CD8-positive, alpha-beta memory T cell (primary cell): Measurements from ENCODE around the gene IMPDH1. TPM values are rescaled to one million over a fixed set of nuclear protein-coding genes. Genes with fewer than 3 reads are reported as not detected.
A peak's percentile ranks its signal among the peaks of the same experiment; 100 is the strongest.

ENCODE experiments used
- CTCF ChIA-PET: fragments of 350-600 bp; sonication (Branson Sonifier 250); formaldehyde crosslinking; loops from one replicate; lab custom pipeline; 2021; ENCODE audit warnings: antibody characterized with exemption; lab: Charles Lee
- POLR2A ChIA-PET: fragments of 350-600 bp; sonication (Branson Sonifier 250); formaldehyde crosslinking; loops from one replicate; lab custom pipeline; 2021; ENCODE audit warnings: antibody characterized with exemption; lab: Charles Lee
- DNase-seq, 5 donors: peaks; one replicate each; pipeline versions ENCODE4 v3.0.0 to v3.0.0-alpha.2; 2020 to 2022; ENCODE audit warnings: mixed read lengths in 1 of 5
- H3K27ac ChIP-seq: one replicate; pipeline ENCODE4 v1.7.0; 2013; ENCODE audit warnings: low read depth, mild to moderate bottlenecking, low read length, moderate library complexity
- H3K27me3 ChIP-seq: 2 replicates; pipeline ENCODE4 v1.7.0; 2013; ENCODE audit warnings: low read length, mild to moderate bottlenecking; ENCODE audit not compliant: insufficient read depth, poor library complexity, severe bottlenecking
- H3K36me3 ChIP-seq: 2 replicates; pipeline ENCODE4 v1.7.0; 2013; ENCODE audit warnings: mild to moderate bottlenecking, low read length, moderate library complexity; ENCODE audit not compliant: insufficient read depth
- H3K4me1 ChIP-seq: 2 replicates; pipeline ENCODE4 v1.7.0; 2013; ENCODE audit warnings: mild to moderate bottlenecking, low read length, moderate library complexity; ENCODE audit not compliant: insufficient read depth
- H3K4me3 ChIP-seq: 2 replicates; pipeline ENCODE4 v1.7.0; 2013; ENCODE audit warnings: mild to moderate bottlenecking, low read length
- H3K9me3 ChIP-seq: 2 replicates; pipeline ENCODE4 v1.7.0; 2013; ENCODE audit warnings: mild to moderate bottlenecking, low read length
- H3K27ac Mint-ChIP-seq, 8 donors: one replicate each; pipeline ENCODE4 v1.8.0; 2020 to 2021; ENCODE audit warnings: mixed read lengths in 8 of 8, mild to moderate bottlenecking in 6 of 8, inconsistent platforms in 3 of 8, moderate library complexity in 3 of 8
- H3K27me3 Mint-ChIP-seq, 2 donors: one replicate each; pipeline ENCODE4 v1.8.0; 2020 to 2021; ENCODE audit warnings: mixed read lengths in 2 of 2, mild to moderate bottlenecking in 1 of 2, moderate library complexity in 1 of 2
- H3K36me3 Mint-ChIP-seq, 3 donors: one replicate each; pipeline ENCODE4 v1.8.0; 2020 to 2021; ENCODE audit warnings: mixed read lengths in 3 of 3, inconsistent platforms in 1 of 3, mild to moderate bottlenecking in 1 of 3
- H3K4me1 Mint-ChIP-seq, 3 donors: one replicate each; pipeline ENCODE4 v1.8.0; 2020 to 2021; ENCODE audit warnings: mixed read lengths in 3 of 3, inconsistent platforms in 1 of 3, mild to moderate bottlenecking in 1 of 3
- H3K4me3 Mint-ChIP-seq, 7 donors: one replicate each; pipeline ENCODE4 v1.8.0; 2020 to 2021; ENCODE audit warnings: mixed read lengths in 7 of 7, mild to moderate bottlenecking in 6 of 7, moderate library complexity in 4 of 7, inconsistent platforms in 2 of 7
- H3K9me3 Mint-ChIP-seq, 5 donors: one replicate each; pipeline ENCODE4 v1.8.0; 2020 to 2022; ENCODE audit warnings: mixed read lengths in 5 of 5, mild to moderate bottlenecking in 3 of 5, moderate library complexity in 2 of 5, inconsistent platforms in 1 of 5
- polyA plus RNA-seq: library from polyadenylated mRNA; unstranded; fragments of 300-500 nt; fragmentation: Illumina TruSeq; gene quantifications from one replicate; pipeline ENCODE4 v1.2.3, GENCODE V29; 2021
- total RNA-seq, 2 experiments: library from RNA; stranded (reverse); gene quantifications; one replicate each; pipeline ENCODE4 v1.2.3, GENCODE V29; 2021

Gene IMPDH1
- total and polyA plus RNA-seq, 3 experiments from 2014 or later: 48.3 to 70.4 (median 69.1) TPM

DNA sequence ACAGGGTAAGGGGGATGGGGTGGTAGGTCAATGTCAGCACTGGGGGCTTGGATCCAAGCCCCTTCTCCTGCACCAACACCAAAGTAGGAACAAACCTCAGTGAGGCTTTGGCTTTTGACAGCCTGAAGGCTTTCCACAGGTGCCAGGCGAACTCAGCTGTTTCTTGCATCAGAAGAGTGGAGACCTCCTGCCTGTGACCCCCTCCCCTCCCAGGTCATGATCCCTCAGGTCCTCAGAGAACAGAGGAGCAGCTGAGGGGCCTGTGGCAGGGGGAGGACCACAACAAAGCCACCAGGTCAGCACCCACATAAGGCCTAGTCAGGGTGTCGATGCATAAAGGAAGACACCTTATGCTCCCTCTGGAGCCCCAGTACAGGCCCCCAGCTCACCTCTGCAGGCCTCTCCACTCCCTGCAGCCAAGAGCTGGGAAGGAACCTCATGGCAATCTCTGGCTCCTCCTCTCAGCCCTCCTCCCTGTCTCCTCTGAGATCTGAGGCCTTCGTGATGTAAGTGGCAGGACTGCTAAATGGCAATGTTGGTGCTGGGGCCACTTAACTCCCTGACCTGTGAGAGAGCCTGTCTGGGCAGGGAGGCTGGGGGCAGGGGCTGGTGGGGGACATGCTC is 29.2 kb downstream of the IMPDH1 start:
- POLR2A ChIA-PET: no interaction called here
- no peak overlapping the region for H3K27ac Mint-ChIP-seq
- H3K27me3 Mint-ChIP-seq: peaks cover 0 to 2% of the 10 kb centered on the region in 2 donors

DNA sequence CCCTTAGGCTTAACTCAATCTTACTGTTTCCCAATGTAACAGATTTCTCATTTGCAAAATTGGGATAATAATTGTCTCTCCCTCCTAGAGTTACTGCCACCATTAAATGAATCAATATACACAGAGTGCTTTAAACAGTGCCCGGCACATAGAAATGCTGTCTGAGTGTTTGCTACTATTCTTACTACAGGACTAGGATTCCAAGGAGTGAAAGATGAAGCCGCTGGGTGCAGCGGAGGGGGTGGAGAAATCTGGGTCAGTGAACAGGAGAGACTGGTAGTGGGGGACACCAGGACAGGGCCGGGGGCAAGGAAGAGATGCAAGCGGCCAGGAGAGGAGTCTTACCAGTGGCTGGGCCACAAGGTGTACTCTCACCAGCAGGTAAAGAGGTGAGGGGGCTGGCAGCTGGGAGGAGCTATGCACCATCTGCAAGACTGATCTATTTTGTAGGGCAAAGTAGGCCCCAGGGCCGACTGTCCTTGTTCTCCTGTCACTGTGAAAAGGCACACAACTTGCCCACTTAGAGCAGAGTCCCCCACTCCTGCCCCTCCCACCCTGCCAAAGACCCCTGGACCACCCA is 29.8 kb downstream of the IMPDH1 start:
- H3K27me3 Mint-ChIP-seq: peaks cover 0 to 2% of the 10 kb centered on the region in 2 donors
- POLR2A ChIA-PET: no interaction called here
- H3K9me3 Mint-ChIP-seq: no peaks in the 10 kb centered on the region
- CTCF ChIA-PET: interaction anchor here (1.3 to 2.3 kb wide), 2 partner anchors 7 to 36 kb away, joined by 4 to 8 read pairs; partner anchors contain the start of gene RBM28
- no peaks in the 10 kb centered on the region for H3K36me3 ChIP-seq
- peak overlapping the region in 3 of 8 donors; percentile 28 to 60 (median 46) for H3K27ac Mint-ChIP-seq
- no peaks in the 10 kb centered on the region for H3K27me3 ChIP-seq
- no peak overlapping the region for H3K4me3 Mint-ChIP-seq
- H3K4me3 ChIP-seq: no peak overlapping the region
- H3K27ac ChIP-seq: no peak overlapping the region
- H3K36me3 Mint-ChIP-seq: no peaks in the 10 kb centered on the region
- H3K9me3 ChIP-seq: no peaks in the 10 kb centered on the region
- no peak for DNase-seq
- H3K4me1 Mint-ChIP-seq: no peaks in the 10 kb centered on the region
- H3K4me1 ChIP-seq: no peaks in the 10 kb centered on the region

More for the DNA sequence above, 29.2 kb downstream of the IMPDH1 start:
- Mint-ChIP-seq H3K9me3 (no peaks in the 10 kb centered on the region), H3K4me3 (no peak overlapping the region), H3K4me1 (no peaks in the 10 kb centered on the region), H3K36me3 (no peaks in the 10 kb centered on the region)
- DNase-seq: no peak
- no peaks in the 10 kb centered on the region for H3K27me3 ChIP-seq
- H3K4me3 ChIP-seq: no peak overlapping the region
- CTCF ChIA-PET: interaction anchor here (0.8 to 1.7 kb wide), 4 partner anchors 11 to 37 kb away, joined by 3 to 4 read pairs (median 4); partner anchors contain the start of gene RBM28
- no peaks in the 10 kb centered on the region for H3K36me3 ChIP-seq
- no peak overlapping the region for H3K27ac ChIP-seq
- H3K4me1 ChIP-seq: no peaks in the 10 kb centered on the region
- no peaks in the 10 kb centered on the region for H3K9me3 ChIP-seq

DNA sequence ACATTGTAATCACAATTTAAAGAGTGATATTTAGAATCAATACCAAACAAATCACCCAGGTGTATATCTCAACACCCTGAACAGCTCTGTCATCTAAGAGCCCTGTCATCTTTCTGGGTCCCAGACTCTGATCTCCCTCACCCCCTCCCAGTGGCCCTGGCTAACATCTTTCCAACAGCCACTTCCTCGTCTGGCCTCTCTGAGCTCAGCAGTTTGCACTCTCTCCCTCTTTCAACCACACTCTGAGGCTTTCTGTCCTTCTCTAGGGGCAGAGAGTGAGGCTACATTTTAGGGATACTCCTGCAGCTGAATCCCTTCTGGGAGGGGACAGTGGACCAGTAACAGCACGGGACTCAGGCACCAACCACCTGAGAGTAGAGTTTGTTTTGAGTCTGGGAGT is 31.1 kb downstream of the IMPDH1 start:
- peaks cover 2 to 4% of the 10 kb centered on the region in 2 donors for H3K27me3 Mint-ChIP-seq
- Histone ChIP-seq H3K4me1 (no peaks in the 10 kb centered on the region), H3K4me3 (no peak overlapping the region), H3K9me3 (no peaks in the 10 kb centered on the region), H3K27ac (no peak overlapping the region), H3K27me3 (no peaks in the 10 kb centered on the region), H3K36me3 (no peaks in the 10 kb centered on the region)
- H3K4me1 Mint-ChIP-seq: no peaks in the 10 kb centered on the region
- H3K9me3 Mint-ChIP-seq: peaks cover 0 to 2% (median 0%) of the 10 kb centered on the region in 5 donors
- no peak for DNase-seq
- peaks cover 0 to 2% (median 0%) of the 10 kb centered on the region in 3 donors for H3K36me3 Mint-ChIP-seq
- CTCF ChIA-PET: interaction anchor here (2.3 kb wide), 1 partner anchor 9 kb away, joined by 8 read pairs; no protein-coding TSS in a partner anchor
- H3K4me3 Mint-ChIP-seq: no peak overlapping the region
- no peak overlapping the region for H3K27ac Mint-ChIP-seq
- POLR2A ChIA-PET: no interaction called here

DNA sequence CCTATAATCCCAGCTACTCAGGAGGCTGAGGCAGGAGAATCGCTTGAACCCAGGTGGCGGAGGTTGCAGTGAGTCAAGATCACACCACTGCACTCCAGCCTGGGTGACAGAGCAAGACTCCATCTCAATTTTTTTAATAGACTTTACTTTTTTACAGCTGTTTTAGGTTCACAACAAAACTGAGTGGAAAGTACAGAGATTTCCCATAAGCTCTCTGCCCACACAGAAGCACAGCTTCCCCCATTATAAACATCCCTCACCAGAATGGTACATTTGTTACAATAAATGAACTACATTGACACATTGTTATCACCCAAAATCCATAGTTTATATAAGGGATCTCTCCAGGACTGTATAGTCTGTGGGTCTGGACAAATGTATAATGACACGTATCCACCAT is 33.7 kb downstream of the IMPDH1 start:
- H3K36me3 ChIP-seq: no peaks in the 10 kb centered on the region
- ChIA-PET POLR2A (no interaction called here), CTCF (interaction anchor here (1.4 to 1.7 kb wide), 2 partner anchors 12 to 51 kb away, joined by 3 to 4 read pairs; no protein-coding TSS in a partner anchor)
- H3K9me3 ChIP-seq: no peaks in the 10 kb centered on the region
- Mint-ChIP-seq H3K9me3 (peaks cover 0 to 2% (median 0%) of the 10 kb centered on the region in 5 donors), H3K27ac (no peak overlapping the region), H3K4me1 (no peaks in the 10 kb centered on the region), H3K36me3 (peaks cover 0 to 2% (median 0%) of the 10 kb centered on the region in 3 donors), H3K4me3 (no peak overlapping the region), H3K27me3 (peaks cover 3 to 7% of the 10 kb centered on the region in 2 donors)
- no peak overlapping the region for H3K27ac ChIP-seq
- no peaks in the 10 kb centered on the region for H3K4me1 ChIP-seq
- no peaks in the 10 kb centered on the region for H3K27me3 ChIP-seq
- DNase-seq: no peak
- H3K4me3 ChIP-seq: no peak overlapping the region

DNA sequence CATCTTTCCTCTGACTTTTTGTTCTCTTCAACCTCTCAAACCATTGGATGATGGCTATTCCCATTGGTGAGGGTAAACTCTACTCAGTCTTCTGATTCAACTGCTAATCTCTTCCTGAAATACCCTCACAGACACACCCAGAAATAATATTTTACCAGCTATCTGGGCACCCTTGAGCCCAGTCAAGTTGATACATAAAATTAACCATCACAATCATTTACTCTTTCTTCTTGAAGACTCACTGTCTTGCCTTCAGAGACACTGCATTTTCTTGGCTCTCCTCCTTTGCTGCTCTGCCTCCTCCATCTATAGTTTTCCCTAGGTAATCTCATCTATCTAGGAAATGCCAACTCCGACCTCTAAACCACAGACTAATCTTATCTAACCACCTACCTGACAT is 35.7 kb downstream of the IMPDH1 start:
- H3K4me3 ChIP-seq: no peak overlapping the region
- Mint-ChIP-seq H3K27me3 (peaks cover 3 to 7% of the 10 kb centered on the region in 2 donors), H3K4me1 (no peaks in the 10 kb centered on the region), H3K27ac (no peak overlapping the region), H3K36me3 (peaks cover 0 to 2% (median 0%) of the 10 kb centered on the region in 3 donors), H3K4me3 (no peak overlapping the region), H3K9me3 (peaks cover 0 to 2% (median 0%) of the 10 kb centered on the region in 5 donors)
- no peaks in the 10 kb centered on the region for H3K27me3 ChIP-seq
- DNase-seq: no peak
- H3K27ac ChIP-seq: no peak overlapping the region
- H3K9me3 ChIP-seq: no peaks in the 10 kb centered on the region
- ChIA-PET CTCF (interaction anchor here (1.5 to 3.0 kb wide), 2 partner anchors 13 to 24 kb away, joined by 3 to 13 read pairs; no protein-coding TSS in a partner anchor), POLR2A (no interaction called here)
- H3K4me1 ChIP-seq: no peaks in the 10 kb centered on the region
- no peaks in the 10 kb centered on the region for H3K36me3 ChIP-seq

DNA sequence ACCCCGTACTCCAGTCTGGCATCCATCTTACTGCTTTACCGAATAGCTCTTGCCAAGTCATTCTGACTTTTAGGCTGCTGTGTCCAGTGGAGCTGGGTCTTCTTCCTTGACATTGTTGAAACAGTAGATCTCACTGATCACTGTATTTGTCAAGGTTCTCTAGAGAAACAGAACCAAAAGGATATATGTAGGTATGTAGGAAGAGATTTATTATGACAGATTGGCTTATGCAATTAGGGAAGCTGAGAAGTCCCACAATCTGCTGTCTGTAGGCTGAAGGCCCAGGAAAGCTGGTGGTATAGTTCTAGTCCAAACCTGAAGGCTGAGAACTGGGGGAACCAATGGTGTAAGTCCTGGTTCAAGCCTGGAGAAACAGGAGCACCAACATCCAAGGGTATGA is 36.2 kb downstream of the IMPDH1 start:
- Histone ChIP-seq H3K27me3 (no peaks in the 10 kb centered on the region), H3K4me1 (no peaks in the 10 kb centered on the region), H3K9me3 (no peaks in the 10 kb centered on the region), H3K27ac (no peak overlapping the region), H3K4me3 (no peak overlapping the region), H3K36me3 (no peaks in the 10 kb centered on the region)
- CTCF ChIA-PET: interaction anchor here (1.1 to 3.0 kb wide), 5 partner anchors 10 to 26 kb away, joined by 3 to 13 read pairs (median 4); no protein-coding TSS in a partner anchor
- POLR2A ChIA-PET: no interaction called here
- Mint-ChIP-seq H3K36me3 (peaks cover 0 to 2% (median 0%) of the 10 kb centered on the region in 3 donors), H3K9me3 (peaks cover 0 to 2% (median 0%) of the 10 kb centered on the region in 5 donors), H3K27ac (peak overlapping the region in 1 of 8 donors; percentile 29), H3K4me3 (no peak overlapping the region), H3K27me3 (peaks cover 3 to 7% of the 10 kb centered on the region in 2 donors), H3K4me1 (no peaks in the 10 kb centered on the region)
- DNase-seq: no peak

DNA sequence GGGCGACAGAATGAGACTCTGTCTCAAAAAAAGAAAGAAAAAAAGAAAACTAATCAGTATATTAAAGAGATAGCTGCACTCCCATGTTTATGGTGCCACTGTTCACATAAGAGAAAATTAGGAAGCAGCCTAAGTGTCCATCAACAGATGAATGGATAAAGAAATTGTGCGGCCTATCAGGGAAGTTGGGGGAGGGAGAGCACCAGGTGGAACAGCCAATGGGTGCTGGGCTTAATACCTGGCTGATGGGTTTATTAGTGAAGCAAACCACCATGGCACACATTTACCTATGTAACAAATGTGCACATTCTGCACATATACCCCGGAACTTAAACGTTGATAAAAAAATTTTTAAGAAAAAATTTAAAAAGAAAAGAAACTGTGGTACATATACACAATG is 39.3 kb downstream of the IMPDH1 start:
- Histone ChIP-seq H3K27me3 (no peaks in the 10 kb centered on the region), H3K4me3 (no peak overlapping the region), H3K27ac (no peak overlapping the region), H3K36me3 (no peaks in the 10 kb centered on the region), H3K4me1 (no peaks in the 10 kb centered on the region), H3K9me3 (no peaks in the 10 kb centered on the region)
- H3K4me1 Mint-ChIP-seq: no peaks in the 10 kb centered on the region
- CTCF ChIA-PET: no interaction called here
- H3K4me3 Mint-ChIP-seq: no peak overlapping the region
- no peak for DNase-seq
- peak overlapping the region in 1 of 8 donors; percentile 59 for H3K27ac Mint-ChIP-seq
- POLR2A ChIA-PET: no interaction called here
- H3K27me3 Mint-ChIP-seq: peaks cover 13 to 31% of the 10 kb centered on the region in 2 donors
- H3K36me3 Mint-ChIP-seq: peaks cover 0 to 2% (median 0%) of the 10 kb centered on the region in 3 donors
- H3K9me3 Mint-ChIP-seq: peaks cover 0 to 2% (median 0%) of the 10 kb centered on the region in 5 donors

DNA sequence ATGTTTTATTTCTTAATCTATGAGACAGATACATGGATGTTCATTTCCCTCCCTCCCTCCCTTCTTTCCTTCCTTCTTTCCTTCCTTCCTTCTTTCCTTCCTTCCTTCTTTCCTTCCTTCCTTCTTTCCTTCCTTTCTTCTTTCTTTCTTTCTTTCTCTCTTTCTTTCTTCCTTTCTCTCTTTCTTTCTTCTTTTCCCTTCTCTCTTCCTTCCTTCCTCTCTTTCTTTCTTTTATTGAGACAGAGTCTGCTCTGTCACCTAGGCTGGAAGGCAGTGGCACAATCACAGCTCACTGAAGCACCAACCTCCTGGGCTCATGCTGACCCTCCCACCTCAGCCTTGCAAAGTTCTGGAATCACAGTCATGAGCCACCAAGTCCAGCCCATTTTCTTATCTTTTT is 42.8 kb downstream of the IMPDH1 start:
- H3K36me3 ChIP-seq: no peaks in the 10 kb centered on the region
- Mint-ChIP-seq H3K4me1 (peaks cover 4 to 12% (median 7%) of the 10 kb centered on the region in 3 donors), H3K9me3 (no peaks in the 10 kb centered on the region), H3K27ac (no peak overlapping the region), H3K4me3 (no peak overlapping the region), H3K27me3 (peaks cover 23 to 62% of the 10 kb centered on the region in 2 donors), H3K36me3 (no peaks in the 10 kb centered on the region)
- H3K4me3 ChIP-seq: no peak overlapping the region
- H3K27ac ChIP-seq: no peak overlapping the region
- H3K9me3 ChIP-seq: no peaks in the 10 kb centered on the region
- ChIA-PET POLR2A (no interaction called here), CTCF (no interaction called here)
- H3K4me1 ChIP-seq: peaks cover 4% of the 10 kb centered on the region
- DNase-seq: no peak
- peaks cover 19% of the 10 kb centered on the region for H3K27me3 ChIP-seq
